ENCODE data around the gene TMEM72. TPM values are rescaled to one million over a fixed set of nuclear protein-coding genes. Genes with fewer than 3 reads are reported as not detected.

TMEM72 gene
- total RNA-seq, 1 experiment from 2014 or later: not detected

DNA sequence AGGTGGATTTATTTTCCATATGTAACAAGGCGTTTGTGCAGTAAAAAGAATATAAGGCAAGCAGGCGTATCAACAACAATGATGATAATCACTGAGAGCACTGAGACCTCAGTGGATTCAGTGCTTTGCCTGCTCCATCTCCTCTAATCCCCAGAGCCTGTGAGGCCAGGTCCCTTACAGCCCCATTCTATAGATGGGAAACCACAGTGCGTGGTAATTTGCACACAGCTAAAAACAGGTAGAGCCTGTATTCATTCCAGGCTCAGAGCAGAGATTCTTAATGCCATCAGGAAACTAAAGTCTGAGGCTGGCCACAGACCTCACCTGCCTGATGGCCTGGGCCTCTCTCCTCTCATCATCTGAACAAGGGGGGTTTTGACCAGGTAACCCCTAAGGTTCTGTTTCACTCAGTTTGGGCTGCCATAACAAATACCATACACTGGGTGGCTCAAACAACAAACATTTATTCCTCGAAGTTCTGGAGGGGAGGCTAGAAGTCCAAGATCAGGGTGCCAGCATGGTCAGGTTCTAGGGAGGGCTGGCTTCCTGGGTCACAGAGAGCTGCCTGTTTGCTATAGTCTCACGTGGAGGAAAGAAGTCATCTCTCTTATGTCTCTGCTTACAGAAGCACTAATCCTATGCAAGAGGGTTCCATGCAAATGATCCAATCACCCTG lies 38.1 kb downstream of the TMEM72 start:
- TF ChIP-seq, protein P1, sequence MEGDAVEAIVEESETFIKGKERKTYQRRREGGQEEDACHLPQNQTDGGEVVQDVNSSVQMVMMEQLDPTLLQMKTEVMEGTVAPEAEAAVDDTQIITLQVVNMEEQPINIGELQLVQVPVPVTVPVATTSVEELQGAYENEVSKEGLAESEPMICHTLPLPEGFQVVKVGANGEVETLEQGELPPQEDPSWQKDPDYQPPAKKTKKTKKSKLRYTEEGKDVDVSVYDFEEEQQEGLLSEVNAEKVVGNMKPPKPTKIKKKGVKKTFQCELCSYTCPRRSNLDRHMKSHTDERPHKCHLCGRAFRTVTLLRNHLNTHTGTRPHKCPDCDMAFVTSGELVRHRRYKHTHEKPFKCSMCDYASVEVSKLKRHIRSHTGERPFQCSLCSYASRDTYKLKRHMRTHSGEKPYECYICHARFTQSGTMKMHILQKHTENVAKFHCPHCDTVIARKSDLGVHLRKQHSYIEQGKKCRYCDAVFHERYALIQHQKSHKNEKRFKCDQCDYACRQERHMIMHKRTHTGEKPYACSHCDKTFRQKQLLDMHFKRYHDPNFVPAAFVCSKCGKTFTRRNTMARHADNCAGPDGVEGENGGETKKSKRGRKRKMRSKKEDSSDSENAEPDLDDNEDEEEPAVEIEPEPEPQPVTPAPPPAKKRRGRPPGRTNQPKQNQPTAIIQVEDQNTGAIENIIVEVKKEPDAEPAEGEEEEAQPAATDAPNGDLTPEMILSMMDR (conservative IDR thresholded peaks at IDR 0.05; ENCODE audit: low read depth, low read length): no peak
- TF ChIP-seq EZH2phosphoT487 (IDR thresholded peaks at IDR 0.05; ENCODE audit: borderline replicate concordance, low read length) (no peak), EZH2 (IDR thresholded peaks at IDR 0.05; ENCODE audit: low read length, unreplicated experiment) (no peak)

DNA sequence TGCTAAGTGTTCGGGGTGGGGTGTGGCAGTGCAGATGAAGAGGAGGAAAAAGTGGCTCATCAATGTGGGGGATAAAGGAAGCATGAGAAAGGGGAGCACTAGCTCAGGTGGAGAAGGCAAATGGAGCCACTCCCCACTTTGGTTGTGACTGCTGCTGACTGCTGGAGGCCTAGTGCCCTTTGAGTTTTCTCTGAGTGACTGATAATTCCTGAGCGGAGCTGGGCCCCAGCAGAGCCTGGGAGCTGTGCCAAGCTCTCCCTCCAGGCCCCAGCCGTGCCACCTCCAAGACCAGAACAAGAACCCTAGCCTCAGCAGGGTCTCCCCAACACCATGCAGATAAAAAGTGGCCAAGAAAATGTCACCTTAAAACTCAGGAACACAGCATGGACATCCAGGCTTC lies 38.8 kb downstream of the TMEM72 start:
- Histone ChIP-seq H3K4me3 (ENCODE audit: low read length) (no peak overlapping the region), H3K27ac (ENCODE audit: low read length) (no peak overlapping the region), H3K9ac (ENCODE audit: low read length) (no peak overlapping the region), H3K36me3 (ENCODE audit: low read depth, low read length) (no peaks in the 10 kb centered on the region), H3K79me2 (ENCODE audit: low read length) (no peaks in the 10 kb centered on the region), H3K27me3 (ENCODE audit: low read length) (no peaks in the 10 kb centered on the region), H4K20me1 (ENCODE audit: low read length) (no peaks in the 10 kb centered on the region), H3K9me2 (replicated peaks; ENCODE audit: low read length) (no peaks in the 10 kb centered on the region), H3K4me1 (ENCODE audit: insufficient read depth, low read length) (no peaks in the 10 kb centered on the region), H2AFZ (ENCODE audit: low read length) (no peak overlapping the region), H3K4me2 (ENCODE audit: low read length) (no peak overlapping the region), H3K9me3 (ENCODE audit: low read length) (no peaks in the 10 kb centered on the region), H3F3A (ENCODE audit: low read length, unreplicated experiment) (no peaks in the 10 kb centered on the region)
- DNase-seq: no peak
- ChIA-PET CTCF (no interaction called here), POLR2A (ENCODE audit: unreplicated experiment) (no interaction called here)
- no TSS peak for BruUV-seq (replicated peaks)
- ATAC-seq: no peak
- intact Hi-C loops (cut with micrococcal nuclease): no loop called here
- TF ChIP-seq EZH2phosphoT487 (IDR thresholded peaks at IDR 0.05; ENCODE audit: borderline replicate concordance, low read length): no peak
- no peak for TF ChIP-seq EZH2 (IDR thresholded peaks at IDR 0.05; ENCODE audit: low read length, unreplicated experiment)

More for the DNA sequence above, 38.1 kb downstream of the TMEM72 start:
- Histone ChIP-seq H3K9me2 (replicated peaks; ENCODE audit: low read length) (no peaks in the 10 kb centered on the region), H3K9me3 (ENCODE audit: low read length) (no peaks in the 10 kb centered on the region), H3K36me3 (ENCODE audit: low read depth, low read length) (no peaks in the 10 kb centered on the region), H4K20me1 (ENCODE audit: low read length) (no peaks in the 10 kb centered on the region), H3K79me2 (ENCODE audit: low read length) (no peaks in the 10 kb centered on the region), H3K27me3 (ENCODE audit: low read length) (no peaks in the 10 kb centered on the region), H2AFZ (ENCODE audit: low read length) (no peak overlapping the region), H3K27ac (ENCODE audit: low read length) (no peak overlapping the region), H3K4me2 (ENCODE audit: low read length) (no peak overlapping the region), H3K4me3 (ENCODE audit: low read length) (no peak overlapping the region), H3K4me1 (ENCODE audit: insufficient read depth, low read length) (no peaks in the 10 kb centered on the region), H3K9ac (ENCODE audit: low read length) (no peak overlapping the region), H3F3A (ENCODE audit: low read length, unreplicated experiment) (no peaks in the 10 kb centered on the region)
- BruUV-seq (replicated peaks): no TSS peak
- ATAC-seq (no peak), DNase-seq (no peak)
- ChIA-PET CTCF (no interaction called here), POLR2A (ENCODE audit: unreplicated experiment) (no interaction called here)
- intact Hi-C loops (cut with micrococcal nuclease): no loop called here

DNA sequence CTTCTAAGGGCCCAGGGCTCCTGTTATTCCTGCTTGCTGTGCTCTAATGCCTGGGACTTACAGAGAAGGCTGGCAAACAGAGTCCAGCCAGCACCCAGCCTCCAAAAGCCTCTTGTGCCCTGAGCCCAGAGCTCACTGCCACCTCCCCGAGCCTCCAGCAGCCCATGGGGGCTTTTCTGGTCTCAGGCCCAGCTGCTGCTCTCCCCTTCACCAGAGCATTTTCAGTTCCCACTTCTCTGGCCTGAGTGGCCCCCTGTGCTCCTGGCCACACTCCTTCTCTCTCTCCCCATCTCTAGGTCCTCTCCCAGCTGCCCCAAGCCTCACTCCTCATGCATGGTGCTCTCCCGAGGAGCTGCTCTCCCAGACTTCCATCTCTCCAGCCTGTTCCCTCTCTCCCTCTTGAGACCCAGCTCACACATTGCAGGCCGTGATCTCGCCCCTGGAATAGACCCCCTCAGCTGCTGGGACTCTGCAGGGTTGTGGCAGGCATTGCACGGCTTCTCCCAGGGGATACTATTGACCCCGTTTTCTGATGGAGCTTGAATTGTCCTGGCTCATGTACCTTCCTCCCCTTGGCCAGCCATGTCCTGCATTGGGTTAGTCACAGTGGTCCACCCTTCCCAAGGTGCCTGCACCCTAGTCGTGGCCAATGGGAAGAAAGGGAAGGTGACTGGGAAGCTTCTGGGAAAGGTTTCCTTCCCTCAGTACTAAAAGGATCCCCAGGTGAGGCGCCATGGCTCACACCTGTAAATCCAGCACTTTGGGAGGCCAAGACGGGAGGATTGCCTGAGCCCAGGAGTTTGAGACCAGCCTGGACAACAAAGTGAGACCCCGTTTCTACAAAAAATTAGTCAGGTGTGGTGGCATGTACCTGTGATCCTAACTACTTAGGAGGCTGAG lies 39.4 kb downstream of the TMEM72 start:
- BruUV-seq (replicated peaks): no TSS peak

More for the DNA sequence above, 39.4 kb downstream of the TMEM72 start:
- no peak for ATAC-seq
- Histone ChIP-seq H3K79me2 (ENCODE audit: low read length) (no peaks in the 10 kb centered on the region), H3K4me3 (ENCODE audit: low read length) (no peak overlapping the region), H3K9ac (ENCODE audit: low read length) (no peak overlapping the region), H2AFZ (ENCODE audit: low read length) (no peak overlapping the region), H3K9me2 (replicated peaks; ENCODE audit: low read length) (no peaks in the 10 kb centered on the region), H3K4me1 (ENCODE audit: insufficient read depth, low read length) (no peaks in the 10 kb centered on the region), H3K36me3 (ENCODE audit: low read depth, low read length) (no peaks in the 10 kb centered on the region), H3K27me3 (ENCODE audit: low read length) (no peaks in the 10 kb centered on the region), H3F3A (ENCODE audit: low read length, unreplicated experiment) (no peaks in the 10 kb centered on the region), H4K20me1 (ENCODE audit: low read length) (no peaks in the 10 kb centered on the region), H3K9me3 (ENCODE audit: low read length) (no peaks in the 10 kb centered on the region), H3K4me2 (ENCODE audit: low read length) (no peak overlapping the region), H3K27ac (ENCODE audit: low read length) (no peak overlapping the region)
- CTCF ChIA-PET: no interaction called here
- no peak for DNase-seq
- TF ChIP-seq, protein P1 (conservative IDR thresholded peaks at IDR 0.05; ENCODE audit: low read depth, low read length): no peak
- TF ChIP-seq EZH2 (IDR thresholded peaks at IDR 0.05; ENCODE audit: low read length, unreplicated experiment): no peak
- no peak for TF ChIP-seq EZH2phosphoT487 (IDR thresholded peaks at IDR 0.05; ENCODE audit: borderline replicate concordance, low read length)
- intact Hi-C loops (cut with micrococcal nuclease): no loop called here
- POLR2A ChIA-PET (ENCODE audit: unreplicated experiment): no interaction called here

Measured in PC-3 (cell line).